SJCRH30 (cell line): ENCODE results near the gene YES1. TPM values are rescaled to one million over a fixed set of nuclear protein-coding genes. Genes with fewer than 3 reads are reported as not detected.
"Not testable (repeated sequence)": the region's sequence is repeated elsewhere in the genome, so short reads cannot be mapped to it uniquely, and the experiment has no call there.

Experiments
- DNase-seq, 2 experiments: peaks; one replicate each; pipeline ENCODE4 v3.0.0-alpha.2; 2015 to 2020
- H3K27ac ChIP-seq: fragments of 250-450 bp; sonication (Bioruptor Pico); 2 replicates; pipeline ENCODE4 v1.5.1; 2020; ENCODE audit warnings: mild to moderate bottlenecking, moderate library complexity
- H3K27me3 ChIP-seq: fragments of 250-450 bp; sonication (Bioruptor Pico); 2 replicates; pipeline ENCODE4 v1.5.1; 2020; ENCODE audit warnings: mild to moderate bottlenecking, moderate library complexity
- H3K36me3 ChIP-seq: fragments of 250-450 bp; sonication (Bioruptor Pico); 2 replicates; pipeline ENCODE4 v1.5.1; 2020; ENCODE audit warnings: mild to moderate bottlenecking, moderate library complexity
- H3K4me1 ChIP-seq: fragments of 250-450 bp; sonication (Bioruptor Pico); 2 replicates; pipeline ENCODE4 v1.5.1; 2020; ENCODE audit warnings: mild to moderate bottlenecking, moderate library complexity
- H3K4me3 ChIP-seq: fragments of 250-450 bp; sonication (Bioruptor Pico); 2 replicates; pipeline ENCODE4 v1.5.1; 2020; ENCODE audit warnings: mild to moderate bottlenecking, moderate library complexity
- H3K9me3 ChIP-seq: fragments of 250-450 bp; sonication (Bioruptor Pico); replicated peaks from 2 replicates; pipeline ENCODE4 v1.5.1; 2020; ENCODE audit warnings: mild to moderate bottlenecking, moderate library complexity
- total RNA-seq: library from RNA; depleted of rRNA; stranded (reverse); fragments of >200 nt; shearing (Covaris generic); gene quantifications from 2 replicates; pipeline ENCODE4 v1.2.3, GENCODE V29; 2014

Gene YES1
- total RNA-seq, 1 experiment from 2014 or later, result 185 TPM

DNA sequence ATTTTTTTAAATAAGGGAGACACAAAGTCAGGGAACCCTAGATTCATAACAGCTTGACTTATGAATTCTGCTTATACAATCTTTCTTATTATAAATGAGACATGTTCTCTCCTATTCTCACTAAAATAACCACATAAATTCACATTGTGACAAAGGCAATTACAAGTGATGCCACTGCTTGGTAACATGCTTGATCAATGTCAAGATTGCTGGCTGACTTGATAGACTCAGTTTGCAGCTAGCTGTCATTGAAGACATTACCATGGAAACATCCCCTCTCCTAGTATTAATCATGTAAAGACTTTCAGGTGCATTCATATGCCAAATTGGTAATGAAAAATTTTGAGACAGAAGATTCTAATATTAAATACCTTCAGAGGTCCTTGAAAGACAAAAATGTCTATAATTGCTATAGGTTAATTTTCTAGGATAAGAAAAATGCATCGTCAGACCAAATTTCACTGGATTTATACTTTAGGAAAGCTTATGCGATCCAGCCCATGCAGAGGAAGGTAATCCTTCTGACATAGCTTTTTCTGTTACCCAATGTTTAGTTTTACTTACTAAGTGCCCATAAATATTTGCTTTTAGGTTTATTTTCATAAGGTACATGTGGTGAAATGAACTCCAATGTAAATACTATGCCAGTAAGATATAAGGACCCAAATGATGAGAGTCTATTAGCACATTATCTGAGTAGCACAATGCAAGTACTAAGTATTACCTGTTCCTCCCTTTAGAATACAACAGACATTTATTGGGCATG is 67.0 kb downstream of the YES1 start:
- Histone ChIP-seq H3K27me3 (no peaks in the 10 kb centered on the region), H3K36me3 (peaks cover 41% of the 10 kb centered on the region), H3K4me3 (no peak overlapping the region), H3K4me1 (no peaks in the 10 kb centered on the region), H3K27ac (no peak overlapping the region), H3K9me3 (no peaks in the 10 kb centered on the region)
- DNase-seq, result no peak

DNA sequence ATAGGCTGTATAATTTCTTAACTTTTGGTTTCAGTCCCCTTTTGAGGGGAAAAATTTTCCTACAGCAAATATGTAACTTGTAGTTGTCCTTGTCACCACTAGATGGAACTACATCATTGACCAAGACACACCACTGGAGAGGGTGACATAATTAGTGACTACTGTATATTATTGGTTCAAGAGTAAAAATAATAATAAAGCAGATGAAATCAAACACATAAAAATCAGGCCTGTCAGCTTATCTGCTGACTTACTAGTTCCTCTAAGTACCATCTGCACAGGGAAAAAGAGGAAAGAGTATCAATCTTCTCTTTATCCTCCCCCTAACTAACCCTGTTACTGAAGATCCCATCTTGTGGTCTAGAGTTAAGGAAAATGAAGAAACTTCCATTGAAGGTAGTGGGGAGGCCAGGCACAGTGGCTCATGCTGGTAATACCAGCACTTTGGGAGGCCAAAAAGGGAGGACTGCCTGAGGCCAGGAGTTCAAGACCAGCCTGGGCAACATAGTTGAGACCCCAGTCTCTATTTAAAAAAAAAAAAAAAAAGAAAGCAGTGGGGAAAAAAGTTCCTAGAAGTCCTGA is 70.0 kb downstream of the YES1 start:
- no peaks in the 10 kb centered on the region for H3K27me3 ChIP-seq
- no peak overlapping the region for H3K4me3 ChIP-seq
- no peak overlapping the region for H3K27ac ChIP-seq
- DNase-seq, result peak in 1 of 2 experiments; percentile 58
- no peaks in the 10 kb centered on the region for H3K9me3 ChIP-seq
- H3K4me1 ChIP-seq, result no peaks in the 10 kb centered on the region
- peaks cover 48% of the 10 kb centered on the region for H3K36me3 ChIP-seq

DNA sequence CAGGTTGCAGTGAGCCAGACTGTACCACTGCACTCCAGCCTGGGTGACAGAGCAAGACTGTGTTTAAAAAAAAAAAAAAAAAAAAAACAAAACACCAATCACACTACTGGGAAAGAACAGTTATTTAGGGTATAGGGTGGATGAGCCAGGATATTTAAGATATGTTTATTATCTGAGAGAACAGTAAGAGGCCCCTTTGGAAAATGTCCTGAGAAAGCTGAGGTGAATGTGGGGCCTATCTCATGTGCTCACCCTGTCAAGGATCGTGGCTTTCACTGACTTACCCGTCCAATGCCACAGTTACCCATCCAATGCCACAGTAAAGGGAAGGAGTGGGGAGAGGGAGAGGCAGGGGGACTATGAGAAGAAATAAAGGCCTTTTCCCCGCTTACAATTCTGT is 79.7 kb downstream of the YES1 start:
- H3K36me3 ChIP-seq, result peaks cover 40% of the 10 kb centered on the region
- H3K27ac ChIP-seq, result no peak overlapping the region
- no peak overlapping the region for H3K4me3 ChIP-seq
- DNase-seq, result no peak
- no peaks in the 10 kb centered on the region; the same call in 1 of the 2 replicates for H3K9me3 ChIP-seq
- no peaks in the 10 kb centered on the region for H3K4me1 ChIP-seq
- no peaks in the 10 kb centered on the region for H3K27me3 ChIP-seq

DNA sequence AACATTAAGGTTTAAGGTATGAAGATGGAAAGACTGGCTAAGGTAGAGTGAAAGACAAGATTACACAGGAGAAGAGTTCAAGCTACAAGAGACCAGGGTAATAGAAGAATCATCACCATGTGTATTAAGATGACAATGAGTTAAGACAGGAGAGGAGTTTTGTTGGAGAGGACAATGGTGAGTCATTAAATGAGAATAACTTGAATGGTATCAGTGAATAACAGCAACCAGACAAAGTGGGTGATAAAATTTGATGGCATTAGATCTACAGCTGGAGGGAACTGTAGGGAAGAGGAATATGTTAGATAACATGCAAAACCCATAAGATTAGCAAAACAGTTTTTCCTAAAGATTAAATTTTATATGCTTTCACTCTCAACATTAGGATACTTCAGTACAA is 80.9 kb downstream of the YES1 start:
- H3K4me1 ChIP-seq, result no peaks in the 10 kb centered on the region
- H3K4me3 ChIP-seq, result no peak overlapping the region
- peaks cover 36% of the 10 kb centered on the region for H3K36me3 ChIP-seq
- H3K27me3 ChIP-seq, result no peaks in the 10 kb centered on the region
- no peak for DNase-seq
- H3K27ac ChIP-seq, result no peak overlapping the region
- no peaks in the 10 kb centered on the region; the same call in 1 of the 2 replicates for H3K9me3 ChIP-seq

DNA sequence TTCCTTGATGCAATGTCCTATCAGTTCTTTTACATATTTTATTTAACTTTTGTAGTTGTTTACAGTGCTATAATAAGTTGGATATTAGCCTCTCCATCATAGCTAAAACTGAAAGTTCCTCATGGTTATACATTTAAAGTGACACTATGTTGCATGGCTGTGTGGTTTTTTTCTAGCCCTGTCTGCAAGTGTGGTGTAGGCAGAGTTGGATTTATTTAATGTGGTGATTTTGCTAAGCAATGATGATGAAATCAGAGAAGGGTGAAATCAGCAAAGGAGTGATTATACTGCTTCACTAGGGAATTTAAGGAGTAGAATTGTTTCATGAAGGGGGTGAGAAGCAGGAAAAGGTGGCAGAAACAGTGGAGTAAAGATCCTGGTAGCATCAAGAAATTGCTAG is 81.3 kb downstream of the YES1 start:
- no peak for DNase-seq
- Histone ChIP-seq H3K27me3 (no peaks in the 10 kb centered on the region), H3K9me3 (no peaks in the 10 kb centered on the region; the same call in 1 of the 2 replicates), H3K4me1 (no peaks in the 10 kb centered on the region), H3K27ac (no peak overlapping the region), H3K36me3 (peaks cover 36% of the 10 kb centered on the region), H3K4me3 (no peak overlapping the region)

DNA sequence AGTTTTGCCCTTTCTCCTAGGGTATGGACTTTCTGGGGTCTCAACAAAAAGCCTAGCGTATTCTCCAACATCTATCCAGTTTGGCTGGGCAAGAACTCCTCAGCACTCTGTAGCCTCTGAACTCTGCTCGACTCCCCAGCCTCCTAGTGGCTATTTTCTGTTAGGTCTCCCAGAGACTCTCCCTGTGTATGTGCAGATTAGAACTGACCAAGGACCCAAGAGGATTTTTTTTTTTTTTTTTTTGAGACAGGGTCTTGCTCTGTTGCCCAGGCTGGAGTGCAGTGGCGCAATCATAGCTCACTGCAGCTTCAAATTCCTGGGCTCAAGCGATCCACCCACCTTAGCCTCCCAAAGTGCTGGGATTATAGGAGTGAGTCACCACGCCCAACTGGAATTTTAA is 81.9 kb downstream of the YES1 start:
- not testable (repeated sequence) for H3K4me1 ChIP-seq, H3K9me3 ChIP-seq, H3K27ac ChIP-seq, H3K27me3 ChIP-seq, H3K4me3 ChIP-seq
- H3K36me3 ChIP-seq, result peaks cover 34% of the 10 kb centered on the region
- peak in 1 of 2 experiments; percentile 24 for DNase-seq

DNA sequence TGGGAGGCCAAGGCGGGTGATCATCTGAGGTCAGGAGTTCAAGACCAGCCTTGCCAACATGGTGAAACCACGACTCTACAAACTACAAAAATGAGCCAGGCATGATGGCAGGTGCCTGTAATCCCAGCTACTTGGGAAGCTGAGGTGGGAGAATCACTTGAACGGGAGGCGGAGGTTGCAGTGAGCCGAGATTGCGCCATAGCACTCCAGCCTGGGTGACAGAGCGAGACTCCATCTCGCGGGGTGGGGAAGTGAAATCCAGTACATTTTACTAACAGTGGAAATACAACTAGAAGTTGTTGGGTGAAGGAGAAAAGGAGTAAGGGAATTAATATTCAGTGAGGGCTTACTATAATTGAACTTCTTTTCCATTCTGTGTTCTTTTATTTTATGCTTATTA is 86.4 kb downstream of the YES1 start:
- Histone ChIP-seq H3K27ac (no peak overlapping the region), H3K4me1 (no peaks in the 10 kb centered on the region), H3K9me3 (no peaks in the 10 kb centered on the region; the same call in 1 of the 2 replicates), H3K27me3 (no peaks in the 10 kb centered on the region), H3K36me3 (peaks cover 25% of the 10 kb centered on the region), H3K4me3 (no peak overlapping the region)
- no peak for DNase-seq

DNA sequence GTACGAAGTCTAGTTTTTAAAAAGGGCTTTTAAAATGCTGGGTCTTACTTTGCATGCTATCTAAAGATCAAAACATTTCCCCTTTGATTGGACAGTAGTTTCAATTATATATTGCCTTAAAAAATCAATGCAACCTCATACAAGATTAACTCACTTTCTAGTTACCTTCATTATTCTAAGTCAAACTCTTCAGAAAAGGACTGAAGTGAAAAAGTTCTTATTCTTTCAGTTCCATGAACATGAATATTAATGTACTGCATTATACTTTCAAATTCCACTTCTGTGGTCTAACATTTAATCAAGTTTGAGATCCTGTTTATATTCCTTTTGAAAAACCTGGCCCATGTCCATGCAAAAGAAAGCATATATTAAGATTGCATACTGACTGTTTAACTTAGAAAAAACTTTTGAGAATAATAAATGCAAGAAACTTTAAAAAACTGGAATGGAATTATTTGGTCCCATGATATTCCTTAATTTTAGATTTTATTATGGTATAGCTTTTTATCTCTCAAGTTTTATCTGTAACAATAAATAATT is 88.4 kb downstream of the YES1 start:
- DNase-seq, result no peak
- no peak overlapping the region for H3K27ac ChIP-seq
- peaks cover 19% of the 10 kb centered on the region for H3K36me3 ChIP-seq
- no peaks in the 10 kb centered on the region for H3K4me1 ChIP-seq
- no peak overlapping the region for H3K4me3 ChIP-seq
- no peaks in the 10 kb centered on the region for H3K27me3 ChIP-seq
- H3K9me3 ChIP-seq, result no peaks in the 10 kb centered on the region

GRCh38 chr18:717003-717402 is 95.0 kb downstream of the YES1 start:
- Histone ChIP-seq H3K9me3 (no peaks in the 10 kb centered on the region), H3K4me3 (no peak overlapping the region), H3K27ac (no peak overlapping the region), H3K4me1 (no peaks in the 10 kb centered on the region), H3K36me3 (peaks cover 3% of the 10 kb centered on the region; the same call in 1 of the 2 replicates), H3K27me3 (no peaks in the 10 kb centered on the region)
- no peak for DNase-seq

- no peaks in the 10 kb centered on the region for H3K27me3 ChIP-seq
- H3K27ac ChIP-seq, result no peak overlapping the region
- DNase-seq, result no peak
- no peak overlapping the region for H3K4me3 ChIP-seq
- no peaks in the 10 kb centered on the region for H3K9me3 ChIP-seq
- no peaks in the 10 kb centered on the region for H3K4me1 ChIP-seq
- peaks cover 2% of the 10 kb centered on the region; the same call in 1 of the 2 replicates for H3K36me3 ChIP-seq
Measured at GRCh38 chr18:715626-716025, 96.4 kb downstream of the YES1 start.

- DNase-seq, result no peak
- H3K9me3 ChIP-seq, result no peaks in the 10 kb centered on the region
- H3K4me3 ChIP-seq, result no peak overlapping the region
- H3K36me3 ChIP-seq, result no peaks in the 10 kb centered on the region
- H3K27ac ChIP-seq, result no peak overlapping the region
- H3K27me3 ChIP-seq, result no peaks in the 10 kb centered on the region
- no peaks in the 10 kb centered on the region for H3K4me1 ChIP-seq
Measured at GRCh38 chr18:713135-713490, 98.9 kb downstream of the YES1 start.

- peak; percentile 58 to 70 for DNase-seq
- Histone ChIP-seq H3K9me3 (no peaks in the 10 kb centered on the region), H3K36me3 (no peaks in the 10 kb centered on the region), H3K4me3 (peak within 1 kb of the TSS; percentile 63), H3K4me1 (no peaks in the 10 kb centered on the region), H3K27ac (peak within 1 kb of the TSS; percentile 53), H3K27me3 (no peaks in the 10 kb centered on the region)
Measured at GRCh38 chr18:712401-713134, 99.5 kb downstream of the YES1 start, which contains the start of gene ENOSF1. Gene ENOSF1 (minus strand): TSS chr18:712630. CDS start chr18:712587, 43 bp downstream.

- Histone ChIP-seq H3K27ac (peak overlapping the region; percentile 53), H3K36me3 (no peaks in the 10 kb centered on the region), H3K27me3 (no peaks in the 10 kb centered on the region), H3K4me1 (no peaks in the 10 kb centered on the region), H3K4me3 (peak overlapping the region; percentile 63), H3K9me3 (no peaks in the 10 kb centered on the region)
- DNase-seq, result peak; percentile 34 to 58
Measured at GRCh38 chr18:711657-712400, 100.2 kb downstream of the YES1 start.

- peak overlapping the region; percentile 63 for H3K4me3 ChIP-seq
Measured at GRCh38 chr18:711310-711656, 100.8 kb downstream of the YES1 start.

More at GRCh38 chr18:711310-711656, 100.8 kb downstream of the YES1 start:
- Histone ChIP-seq H3K4me1 (no peaks in the 10 kb centered on the region), H3K9me3 (no peaks in the 10 kb centered on the region), H3K27ac (peak overlapping the region; percentile 53), H3K27me3 (no peaks in the 10 kb centered on the region), H3K36me3 (no peaks in the 10 kb centered on the region)
- peak; percentile 21 to 45 for DNase-seq
